WTC11 (cell line): ENCODE data around the gene CHRNB2. TPM values are rescaled to one million over a fixed set of nuclear protein-coding genes. Genes with fewer than 3 reads are reported as not detected.

Source experiments
- ATAC-seq: fragments of 200-7000 bp; cut with Tn5 transposase; 2 replicates; pipeline ENCODE4 v1.10.0; 2021; ENCODE audit warnings: mild to moderate bottlenecking, moderate library complexity
- CTCF ChIA-PET: fragments of 300-600 bp; sonication (Branson Sonifier 250); formaldehyde crosslinking; loops from one replicate; lab custom pipeline; 2021; ENCODE audit warnings: antibody characterized with exemption; lab: Charles Lee
- POLR2A ChIA-PET: fragments of 350-600 bp; sonication (Branson Sonifier 250); formaldehyde crosslinking; loops from one replicate; lab custom pipeline; 2021; ENCODE audit warnings: antibody characterized with exemption; lab: Charles Lee
- DNase-seq: peaks from one replicate; pipeline ENCODE4 v3.0.0; 2021; ENCODE audit warnings: low spot score
- H3K27ac Mint-ChIP-seq: 2 replicates; pipeline ENCODE4 v1.8.0; 2021; ENCODE audit warnings: mixed read lengths
- H3K27me3 Mint-ChIP-seq: 2 replicates; pipeline ENCODE4 v1.8.0; 2021; ENCODE audit warnings: low read depth, mild to moderate bottlenecking, moderate library complexity, mixed read lengths
- H3K36me3 Mint-ChIP-seq: 2 replicates; pipeline ENCODE4 v1.8.0; 2021; ENCODE audit warnings: mixed read lengths
- H3K4me1 Mint-ChIP-seq: 2 replicates; pipeline ENCODE4 v1.8.0; 2022; ENCODE audit warnings: mixed read lengths
- H3K4me3 Mint-ChIP-seq: 2 replicates; pipeline ENCODE4 v1.8.0; 2021; ENCODE audit warnings: mild to moderate bottlenecking, moderate library complexity, mixed read lengths
- H3K9me3 Mint-ChIP-seq: 2 replicates; pipeline ENCODE4 v1.8.0; 2021; ENCODE audit warnings: mixed read lengths
- CBFB ChIP-seq: sonication (generic); formaldehyde crosslinking; IDR thresholded peaks from 2 replicates; pipeline ENCODE4 v1.8.1; 2022; ENCODE audit warnings: mild to moderate bottlenecking, low read depth, missing genetic modification reagents
- CREB1 ChIP-seq: sonication (generic); formaldehyde crosslinking; IDR thresholded peaks from 2 replicates; pipeline ENCODE4 v1.8.0; 2023; ENCODE audit warnings: mild to moderate bottlenecking, missing genetic modification reagents
- E2F1 ChIP-seq: sonication (generic); formaldehyde crosslinking; IDR thresholded peaks from 2 replicates; pipeline ENCODE4 v1.8.0; 2022; ENCODE audit warnings: mild to moderate bottlenecking, missing genetic modification reagents
- FOXP4 ChIP-seq: sonication (generic); formaldehyde crosslinking; IDR thresholded peaks from 2 replicates; pipeline ENCODE4 v1.8.0; 2022; ENCODE audit warnings: mild to moderate bottlenecking, missing genetic modification reagents
- JUN ChIP-seq: sonication (generic); formaldehyde crosslinking; IDR thresholded peaks from 2 replicates; pipeline ENCODE4 v1.8.0; 2023; ENCODE audit warnings: mild to moderate bottlenecking, missing genetic modification reagents
- MLX ChIP-seq: sonication (generic); formaldehyde crosslinking; IDR thresholded peaks from 2 replicates; pipeline ENCODE4 v1.8.1; 2023; ENCODE audit warnings: mild to moderate bottlenecking, missing genetic modification reagents, moderate library complexity
- MXD4 ChIP-seq: fragments of 250-450 bp; sonication (Bioruptor Pico); IDR thresholded peaks from 2 replicates; pipeline ENCODE4 v1.8.0; 2021; ENCODE audit warnings: mild to moderate bottlenecking, moderate library complexity, borderline replicate concordance
- OVOL2 ChIP-seq: fragments of 250-450 bp; sonication (Bioruptor Pico); IDR thresholded peaks from 2 replicates; pipeline ENCODE4 v1.9.0; 2021; ENCODE audit warnings: mild to moderate bottlenecking, borderline replicate concordance
- PRDM15 ChIP-seq: sonication (generic); formaldehyde crosslinking; IDR thresholded peaks from 2 replicates; pipeline ENCODE4 v1.8.0; 2022; ENCODE audit warnings: missing genetic modification reagents
- PRRX2 ChIP-seq: fragments of 250-450 bp; sonication (Bioruptor Pico); IDR thresholded peaks from 2 replicates; pipeline ENCODE4 v1.8.0; 2021; ENCODE audit warnings: mild to moderate bottlenecking
- RORB ChIP-seq: fragments of 250-450 bp; sonication (Bioruptor Pico); IDR thresholded peaks from 2 replicates; pipeline ENCODE4 v1.9.0; 2021; ENCODE audit warnings: mild to moderate bottlenecking
- SMAD4 ChIP-seq: sonication (generic); formaldehyde crosslinking; IDR thresholded peaks from 2 replicates; pipeline ENCODE4 v1.8.0; 2022; ENCODE audit warnings: mild to moderate bottlenecking, missing genetic modification reagents
- STAT6 ChIP-seq: sonication (generic); formaldehyde crosslinking; conservative IDR thresholded peaks from 2 replicates; pipeline ENCODE4 v1.8.1; 2023; ENCODE audit warnings: mild to moderate bottlenecking, low read depth, missing genetic modification reagents, moderate library complexity
- ZNF263 ChIP-seq: sonication (generic); formaldehyde crosslinking; IDR thresholded peaks from 2 replicates; pipeline ENCODE4 v1.8.1; 2022; ENCODE audit warnings: low read depth, mild to moderate bottlenecking, moderate library complexity, missing genetic modification reagents
- ZNF425 ChIP-seq: fragments of 250-450 bp; sonication (Bioruptor Pico); conservative IDR thresholded peaks from 2 replicates; pipeline ENCODE4 v1.9.0; 2021; ENCODE audit warnings: mild to moderate bottlenecking
- total RNA-seq: library from RNA; stranded (reverse); gene quantifications from 3 replicates; pipeline ENCODE4 v1.2.3, GENCODE V29; 2021

The CHRNB2 gene
- total RNA-seq, 1 experiment from 2014 or later = 1.7 TPM

GRCh38 chr1:154590756-154591155 is 23.2 kb downstream of the CHRNB2 start (continued):
- TF ChIP-seq MXD4 (CRISPR knock-in tag) (no peak), PRRX2 (CRISPR knock-in tag) (no peak), JUN (no peak), RORB (CRISPR knock-in tag) (no peak), SMAD4 (CRISPR knock-in tag) (no peak), OVOL2 (no peak), ZNF425 (no peak), CREB1 (CRISPR knock-in tag) (no peak)

- TF ChIP-seq PRRX2 (CRISPR knock-in tag) (no peak), ZNF263 (CRISPR knock-in tag) (no peak), ZNF425 (no peak), MLX (CRISPR knock-in tag) (no peak), E2F1 (CRISPR knock-in tag) (no peak), CBFB (no peak), FOXP4 (CRISPR knock-in tag) (no peak), STAT6 (no peak), PRDM15 (CRISPR knock-in tag) (no peak)
- no peaks in the 10 kb centered on the region for H3K27me3 Mint-ChIP-seq
- ChIA-PET CTCF (no interaction called here), POLR2A (interaction anchor here (0.5 kb wide), 1 partner anchor 94 kb away, joined by 4 read pairs; no protein-coding TSS in a partner anchor)
- DNase-seq = no peak
- no peaks in the 10 kb centered on the region for H3K4me1 Mint-ChIP-seq
- H3K9me3 Mint-ChIP-seq = no peaks in the 10 kb centered on the region
- ATAC-seq = no peak
- peaks cover 82% of the 10 kb centered on the region for H3K36me3 Mint-ChIP-seq
- H3K4me3 Mint-ChIP-seq = no peak overlapping the region
- no peak overlapping the region for H3K27ac Mint-ChIP-seq
These were observed 23.6 kb downstream of the CHRNB2 start for GRCh38 chr1:154591206-154591605.
